ENCODE data around the gene ESR2.
"Not testable (repeated sequence)": the region's sequence is repeated elsewhere in the genome, so short reads cannot be mapped to it uniquely, and the experiment has no call there.

The ESR2 gene

DNA sequence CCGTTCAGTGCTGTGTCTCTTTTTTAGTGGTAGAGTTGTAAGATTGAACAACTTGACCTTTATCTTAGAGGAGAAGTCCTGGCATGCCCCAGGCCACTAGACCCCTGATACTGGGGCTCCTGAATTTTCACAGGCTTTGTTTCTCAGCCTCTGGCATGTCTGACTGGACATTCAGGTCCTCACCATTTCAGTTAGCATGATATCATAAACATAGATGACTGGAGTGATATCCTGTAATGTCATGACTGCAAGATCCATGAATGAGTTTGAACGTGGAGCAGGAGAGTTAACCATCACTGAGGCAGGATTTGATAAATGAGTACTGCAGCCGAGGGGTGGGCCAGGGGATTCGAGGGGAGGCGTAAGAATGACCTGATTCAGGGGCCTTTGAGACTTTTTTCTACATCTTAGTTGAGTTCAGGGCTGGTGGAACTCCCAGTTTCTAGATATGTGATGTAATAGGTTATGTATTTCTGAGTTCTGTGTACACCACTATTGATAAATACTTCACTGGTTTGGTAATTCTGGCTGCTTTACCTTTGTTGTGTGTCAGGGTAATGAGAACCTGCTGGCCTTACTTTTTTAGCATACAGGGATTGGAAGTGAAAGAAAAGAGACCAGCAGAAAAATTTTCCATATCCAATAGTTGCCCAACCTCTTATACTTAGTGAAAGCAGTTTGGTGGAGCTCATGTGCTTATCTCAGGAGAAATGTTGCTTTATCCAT, 224.4 kb downstream of the ESR2 start:
- no peak for DNase-seq

DNA sequence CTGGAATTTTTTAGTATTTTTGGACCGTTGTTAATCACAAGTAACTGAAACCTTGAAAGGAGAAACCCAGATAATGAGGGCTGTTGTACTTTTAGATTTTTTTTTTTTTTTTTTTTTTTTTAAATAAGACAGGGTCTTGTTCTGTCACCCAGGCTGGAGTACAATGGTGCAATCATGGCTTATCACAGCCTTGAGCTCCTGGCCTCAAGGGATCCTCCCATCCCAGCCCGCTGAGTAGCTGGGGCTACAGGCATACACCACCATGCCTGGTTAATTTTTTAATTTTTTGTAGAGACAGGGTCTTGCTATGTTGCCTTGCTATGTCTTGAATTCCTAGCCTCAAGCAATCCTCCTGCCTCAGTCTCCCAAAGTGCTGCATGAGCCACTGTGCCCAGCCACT, 229.7 kb downstream of the ESR2 start:
- DNase-seq = no peak

DNA sequence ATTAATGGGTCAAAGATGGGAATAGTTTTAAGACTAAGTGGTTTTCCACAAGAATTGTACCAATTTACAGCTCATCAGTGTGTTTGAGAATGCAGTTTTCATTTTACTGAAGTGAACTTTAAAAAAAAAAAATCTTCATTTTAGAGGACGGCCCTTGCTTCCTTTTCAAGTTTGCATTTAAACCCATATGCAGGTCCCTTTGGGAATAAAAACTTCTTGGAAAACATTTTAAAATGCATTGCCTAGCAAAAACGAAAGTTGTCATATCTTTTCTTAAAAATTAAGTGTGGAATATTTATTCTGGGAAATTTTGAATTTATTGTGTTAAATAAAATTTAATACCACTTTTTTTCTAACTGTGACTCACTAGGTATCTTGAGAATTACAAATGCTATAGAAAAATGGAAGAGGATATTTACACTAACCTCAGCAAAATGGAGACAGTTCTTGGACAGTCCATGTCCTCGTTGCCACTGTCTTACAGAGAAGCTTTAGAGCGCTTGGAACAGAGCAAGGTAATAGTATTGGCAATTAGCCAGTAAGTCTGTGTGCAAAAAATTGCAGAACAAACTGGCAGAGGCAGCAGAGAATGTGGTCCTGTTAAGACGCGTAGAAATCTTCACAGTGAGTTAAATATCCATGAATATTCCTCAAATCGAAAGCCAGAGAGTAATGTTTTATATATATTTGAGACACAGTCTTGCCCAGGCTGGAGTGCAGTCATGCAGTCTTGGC, 231.6 kb downstream of the ESR2 start:
- no peak for DNase-seq

DNA sequence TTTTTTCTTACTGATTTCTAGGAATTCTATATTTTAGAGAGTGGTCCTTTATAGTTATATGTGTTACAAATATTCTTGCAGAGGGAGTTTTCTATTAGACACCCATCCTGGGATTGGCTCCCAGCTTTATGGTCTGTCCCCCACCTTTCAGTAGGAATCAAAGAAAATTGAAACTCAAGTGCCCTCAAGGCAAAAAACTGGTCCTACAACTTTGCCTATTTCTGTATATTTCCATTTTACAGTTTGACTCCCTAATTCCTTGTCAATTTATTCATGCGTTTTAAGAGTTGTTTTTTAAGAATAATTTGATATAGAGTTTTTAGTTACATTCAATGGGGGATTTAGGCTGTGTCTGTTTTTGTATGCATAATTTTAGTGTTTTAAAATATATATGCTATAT, 232.5 kb downstream of the ESR2 start:
- no peak for DNase-seq

DNA sequence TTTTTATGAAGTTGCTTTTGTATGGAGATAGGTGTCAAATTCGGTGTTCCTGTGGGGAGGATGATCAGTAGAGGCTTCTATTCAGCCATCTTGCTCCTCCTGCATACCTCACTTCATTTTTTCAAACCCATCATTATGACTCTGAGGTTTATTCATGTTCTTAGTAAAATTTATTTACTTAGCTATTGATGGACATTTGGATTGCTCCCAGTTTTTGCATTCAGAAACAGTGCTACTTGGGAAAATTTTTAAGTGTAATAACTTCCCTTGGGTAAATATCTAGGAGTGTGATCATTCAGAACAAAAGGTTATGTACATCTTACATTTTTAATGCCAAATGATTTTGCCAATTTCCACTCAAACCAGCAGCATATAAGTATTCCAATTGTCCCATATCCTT, 233.1 kb downstream of the ESR2 start:
- DNase-seq = no peak

DNA sequence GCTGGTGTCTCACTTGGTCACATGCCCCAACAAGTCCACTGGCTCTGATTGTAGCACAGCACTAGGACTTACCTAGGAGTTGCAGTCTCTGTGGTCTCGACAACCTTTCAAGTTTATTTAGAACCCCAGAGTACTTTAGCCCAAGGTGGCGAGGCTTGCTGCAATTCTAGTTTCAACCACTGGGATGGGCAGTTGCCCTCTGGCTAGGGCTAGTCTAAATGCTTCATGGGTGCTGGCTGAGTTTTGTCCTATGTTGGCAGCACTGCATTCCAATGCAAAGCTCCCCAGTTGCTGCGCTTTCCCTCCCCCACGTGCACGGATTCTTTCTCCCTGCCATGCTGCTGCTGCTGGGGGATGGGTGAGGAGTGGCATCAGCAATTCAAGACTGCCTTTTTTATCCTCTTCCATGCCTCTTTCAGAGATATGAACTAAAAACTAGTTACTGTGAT, 233.5 kb downstream of the ESR2 start:
- DNase-seq = no peak

DNA sequence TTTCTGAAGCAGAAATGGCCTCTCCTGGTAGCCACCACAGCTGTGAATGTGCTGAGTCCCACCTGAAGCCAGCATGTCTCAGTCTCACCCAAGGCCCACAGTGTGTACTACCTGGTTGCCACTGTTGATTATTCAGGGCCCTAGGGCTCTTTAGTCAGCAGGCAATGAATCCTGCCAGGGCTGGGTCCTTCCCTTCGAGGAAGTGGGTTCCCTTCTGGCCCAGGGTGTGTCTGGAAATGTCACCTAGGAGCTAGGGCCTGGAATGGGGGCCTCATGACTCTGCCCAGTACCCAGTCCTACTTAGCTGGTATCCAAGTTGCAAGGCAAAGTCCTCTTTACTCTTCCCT, 234.0 kb downstream of the ESR2 start:
- no peak for DNase-seq

DNA sequence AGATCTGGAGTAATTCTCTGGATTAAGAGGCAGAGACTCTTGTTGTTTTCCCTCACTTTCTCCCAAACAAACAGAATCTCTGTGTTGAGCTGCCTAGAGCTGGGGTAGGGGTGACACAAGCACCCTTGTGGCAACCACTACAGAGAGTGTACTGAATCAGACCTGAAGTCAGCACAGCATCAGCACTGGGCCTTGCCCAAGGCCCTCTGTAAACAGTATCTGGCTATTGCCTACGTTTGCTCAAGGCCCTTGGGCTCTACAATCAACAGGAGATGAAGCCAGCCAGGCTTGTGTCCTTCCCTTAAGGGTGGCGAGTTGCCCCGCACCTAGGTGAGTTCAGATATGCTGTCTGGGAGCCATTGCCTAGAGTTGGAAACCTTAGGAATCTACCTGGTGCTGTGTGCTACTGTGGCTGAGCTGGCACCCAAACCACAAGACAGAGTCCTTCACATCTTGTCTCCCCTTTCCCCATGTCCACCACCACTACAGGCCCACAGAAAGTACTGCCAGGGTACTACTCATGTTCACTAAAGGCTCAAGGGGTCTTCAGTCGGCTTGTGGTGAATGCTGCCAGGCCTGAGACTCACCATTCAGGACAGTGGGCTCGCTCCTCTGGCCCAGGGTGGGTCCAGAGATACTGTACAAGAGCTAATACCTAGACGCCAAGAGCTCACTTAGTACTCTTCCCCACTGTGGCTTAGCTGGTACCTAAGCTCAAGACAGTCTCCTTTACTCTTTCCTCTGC, 234.5 kb downstream of the ESR2 start:
- no peak for DNase-seq

DNA sequence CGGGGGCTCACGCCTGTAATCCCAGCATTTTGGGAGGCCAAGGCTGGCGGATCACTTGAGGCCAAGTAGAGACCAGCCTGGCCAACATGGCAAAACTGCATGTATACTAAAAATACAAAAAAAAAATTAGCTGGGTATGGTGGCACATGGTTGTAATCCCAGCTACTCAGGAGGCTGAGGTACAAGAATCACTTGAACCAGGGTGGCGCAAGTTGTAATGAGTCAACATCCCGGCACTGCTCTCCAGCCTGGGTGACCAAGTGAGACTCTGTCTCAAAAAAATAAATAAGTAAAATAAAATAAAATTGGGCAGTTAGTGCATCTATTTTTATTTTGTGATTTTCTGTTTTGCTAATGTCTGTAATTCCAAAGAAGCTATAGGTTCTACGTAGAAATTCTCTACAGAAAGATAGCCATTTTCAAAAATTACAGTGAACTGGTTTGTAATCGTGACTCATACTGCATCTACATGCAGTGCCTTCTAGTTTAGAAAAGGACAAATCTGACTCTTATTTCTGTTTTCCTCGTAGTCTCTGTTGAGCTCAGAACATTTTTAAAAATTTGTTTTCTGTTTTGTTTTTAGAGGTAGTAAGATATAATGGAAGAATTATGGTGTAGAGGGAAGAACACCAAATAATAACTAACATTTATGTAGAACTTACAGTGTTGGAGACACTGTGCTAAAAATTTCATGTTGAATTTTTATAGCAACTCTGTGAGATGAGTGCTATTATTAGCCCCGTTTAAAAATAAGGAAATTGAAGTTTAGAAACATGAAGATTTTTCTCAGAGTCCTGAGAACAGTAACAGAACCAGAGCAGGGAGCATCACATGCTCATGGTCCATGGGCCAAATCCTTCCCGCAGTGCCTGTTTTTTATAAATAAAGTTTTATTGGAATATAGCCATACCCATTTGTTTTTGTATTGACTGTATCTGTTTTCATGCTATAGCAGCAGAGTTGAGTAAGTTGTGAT, 240.2 kb downstream of the ESR2 start:
- DNase-seq = no peak

DNA sequence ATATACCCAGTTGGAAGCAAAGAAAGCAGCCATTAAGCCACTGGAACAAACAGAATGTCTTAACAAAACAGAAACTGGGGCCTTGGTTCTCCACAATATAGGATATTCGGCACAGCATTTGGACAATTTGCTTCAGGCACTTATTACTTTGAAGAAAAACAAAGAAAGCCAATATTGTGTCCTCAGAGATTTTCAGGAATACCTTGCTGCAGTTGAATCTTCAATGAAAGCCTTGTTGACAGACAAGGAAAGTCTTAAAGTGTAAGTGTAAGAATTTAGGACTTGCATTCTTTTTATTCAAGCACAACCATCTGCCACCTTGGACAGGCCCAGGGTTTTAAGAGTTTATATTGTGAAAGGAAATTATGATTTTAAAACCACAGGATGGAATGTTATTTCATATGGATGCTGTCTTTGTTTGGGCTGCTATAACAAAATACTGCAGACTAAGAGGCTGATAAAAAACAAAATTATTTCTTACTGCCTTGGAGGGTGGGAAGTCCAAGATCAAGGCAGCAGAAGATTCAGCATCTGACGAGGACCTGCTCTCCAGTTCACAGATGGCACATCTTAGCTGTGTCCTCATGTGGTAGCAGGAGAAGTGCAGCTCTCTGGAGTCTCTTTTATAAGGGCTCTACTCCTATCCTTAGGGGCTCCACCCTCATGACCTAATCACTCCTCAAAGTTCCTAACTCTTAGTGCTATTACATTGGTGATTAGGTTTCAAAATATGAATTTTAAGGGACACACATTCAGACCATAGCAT, 244.4 kb downstream of the ESR2 start:
- no peak for DNase-seq

DNA sequence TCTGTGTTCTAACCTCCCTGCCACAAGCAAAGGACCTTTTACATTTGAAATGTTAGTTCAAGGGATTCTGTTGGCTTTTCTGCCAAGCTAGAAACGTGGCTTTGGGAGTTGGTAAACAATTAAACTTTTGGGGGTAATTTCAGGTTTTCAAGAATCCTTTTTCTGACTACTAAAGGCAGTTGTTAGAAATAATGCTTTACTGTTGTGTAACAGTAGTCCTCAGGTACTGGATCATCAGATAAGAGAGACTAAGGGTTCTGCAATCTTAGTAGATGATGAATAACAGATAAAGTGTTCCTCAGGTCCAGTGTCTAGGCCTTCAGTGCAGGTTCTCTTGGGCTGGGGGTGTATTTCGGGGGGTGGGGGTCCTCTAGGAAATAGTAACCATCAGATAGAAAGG, 249.1 kb downstream of the ESR2 start:
- DNase-seq = no peak

DNA sequence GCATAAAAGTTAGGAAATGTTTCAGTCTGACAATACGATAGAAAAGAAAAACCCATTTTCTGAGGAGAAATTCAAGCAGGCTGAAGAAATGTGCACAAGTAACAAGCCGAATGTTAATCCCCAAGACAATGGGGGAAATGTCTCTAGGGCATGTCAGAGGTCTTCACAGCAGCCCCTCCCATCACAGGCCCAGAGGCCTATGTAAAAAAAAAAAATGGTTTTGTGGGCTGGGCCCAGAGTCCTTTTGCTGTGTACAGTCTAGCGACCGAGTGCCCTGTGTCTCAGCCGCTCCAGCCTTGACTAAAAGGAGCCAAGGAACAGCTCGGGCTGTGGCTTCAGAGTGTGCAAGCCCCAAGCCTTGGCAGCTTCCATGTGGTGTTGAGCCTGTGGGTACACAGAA, 250.9 kb downstream of the ESR2 start:
- DNase-seq = not testable (repeated sequence)

DNA sequence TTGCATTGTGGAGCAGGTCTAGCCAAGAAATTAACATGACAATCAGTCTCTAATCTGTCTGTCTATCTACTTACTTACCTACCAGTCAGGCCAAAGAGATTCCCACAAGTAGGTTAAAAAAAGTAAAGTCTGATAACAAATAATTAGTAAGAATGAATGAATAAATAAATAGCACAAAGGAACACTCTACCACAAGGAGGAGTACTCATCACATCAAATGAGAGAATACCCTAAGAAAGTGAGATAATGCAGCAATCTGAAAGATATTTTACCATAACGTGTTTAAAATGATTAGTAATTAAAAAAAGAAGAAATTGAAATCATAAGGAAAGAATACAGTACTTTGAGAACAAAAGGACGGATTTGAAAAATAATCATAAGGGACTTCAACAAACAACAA, 254.1 kb downstream of the ESR2 start:
- DNase-seq = no peak

DNA sequence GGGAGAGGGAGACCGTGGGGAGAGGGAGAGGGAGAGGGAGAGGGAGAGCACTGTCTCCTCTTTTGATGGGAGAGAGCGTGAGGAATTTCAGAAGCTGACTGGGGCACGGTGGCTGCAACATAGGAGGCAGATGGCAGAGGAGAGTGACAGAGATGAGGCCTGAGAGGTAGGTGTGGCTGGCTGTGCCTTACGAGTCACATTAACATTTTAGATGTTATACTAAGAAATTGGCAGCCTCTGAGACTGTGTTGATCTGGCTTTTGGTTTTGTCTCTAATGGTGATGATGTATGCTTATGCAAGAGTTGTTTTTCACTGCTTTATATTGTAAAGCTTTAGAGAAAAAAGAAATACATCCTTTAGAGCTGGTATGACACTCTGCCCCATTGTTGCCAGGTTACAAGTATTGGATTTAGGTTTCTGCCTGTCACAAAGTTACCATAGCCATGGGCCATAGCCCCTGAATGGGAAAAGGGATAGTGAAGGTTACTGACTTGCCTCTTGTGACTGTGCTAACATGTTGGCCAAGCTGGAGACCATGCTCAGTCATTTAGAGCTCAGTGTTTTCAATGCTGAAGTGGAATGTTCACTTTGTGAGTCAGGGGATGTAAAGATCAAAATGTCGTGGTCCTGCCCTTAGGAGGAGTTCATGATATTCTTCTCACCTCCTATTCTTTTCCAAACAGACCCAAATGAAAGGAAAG, 255.2 kb downstream of the ESR2 start:
- DNase-seq = no peak

DNA sequence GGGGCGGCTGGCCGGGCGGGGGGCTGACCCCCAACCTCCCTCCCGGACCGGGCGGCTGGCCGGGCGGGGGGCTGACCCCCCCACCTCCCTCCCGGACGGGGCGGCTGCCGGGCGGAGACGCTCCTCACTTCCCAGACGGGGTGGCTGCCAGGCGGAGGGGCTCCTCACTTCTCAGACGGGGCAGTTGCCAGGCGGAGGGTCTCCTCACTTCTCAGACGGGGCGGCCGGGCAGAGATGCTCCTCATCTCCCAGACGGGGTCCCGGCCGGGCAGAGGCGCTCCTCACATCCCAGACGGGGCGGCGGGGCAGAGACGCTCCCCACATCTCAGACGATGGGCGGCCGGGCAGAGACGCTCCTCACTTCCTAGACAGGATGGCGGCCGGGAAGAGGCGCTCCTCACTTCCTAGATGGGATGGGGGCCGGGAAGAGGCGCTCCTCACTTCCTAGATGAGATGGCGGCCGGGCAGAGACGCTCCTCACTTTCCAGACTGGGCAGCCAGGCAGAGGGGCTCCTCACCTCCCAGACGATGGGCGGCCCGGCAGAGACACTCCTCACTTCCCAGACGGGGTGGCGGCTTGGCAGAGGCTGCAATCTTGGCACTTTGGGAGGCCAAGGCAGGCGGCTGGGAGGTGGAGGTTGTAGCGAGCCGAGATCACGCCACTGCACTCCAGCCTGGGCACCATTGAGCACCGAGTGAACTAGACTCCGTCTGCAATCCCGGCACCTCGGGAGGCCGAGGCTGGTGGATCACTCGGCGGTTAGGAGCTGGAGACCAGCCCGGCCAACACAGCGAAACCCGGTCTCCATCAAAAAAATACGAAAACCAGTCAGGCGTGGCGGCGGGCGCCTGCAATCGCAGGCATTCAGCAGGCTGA, 256.1 kb downstream of the ESR2 start:
- DNase-seq = not testable (repeated sequence)

DNA sequence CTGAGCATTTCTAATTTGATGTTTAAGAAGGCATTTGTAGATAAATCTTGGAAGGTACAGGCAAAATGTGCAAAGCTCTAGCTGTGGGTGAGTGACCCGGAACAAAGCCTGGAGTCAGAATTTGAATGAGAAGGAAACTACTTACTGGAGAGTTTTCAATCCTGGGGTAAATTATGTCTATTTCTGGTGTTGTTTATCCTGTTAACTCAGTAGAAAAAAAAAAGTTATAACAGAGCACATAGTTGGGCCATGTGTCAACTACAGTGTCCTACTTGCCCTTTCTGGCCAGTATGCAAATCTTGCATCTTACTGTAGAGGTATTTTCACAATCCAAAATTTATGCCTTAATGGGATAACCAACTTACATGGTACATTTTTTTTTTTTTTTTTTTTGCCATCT, 259.0 kb downstream of the ESR2 start:
- no peak for DNase-seq
